GM12801 (cell line): Measurements from ENCODE around the gene CCNI2.

ENCODE experiments used
- CTCF ChIP-seq: IDR thresholded peaks from one replicate; pipeline ENCODE4 v1.5.1; 2011; ENCODE audit warnings: control low read depth; ENCODE audit not compliant: insufficient read length; ENCODE audit errors: extremely low read depth

The CCNI2 gene

DNA sequence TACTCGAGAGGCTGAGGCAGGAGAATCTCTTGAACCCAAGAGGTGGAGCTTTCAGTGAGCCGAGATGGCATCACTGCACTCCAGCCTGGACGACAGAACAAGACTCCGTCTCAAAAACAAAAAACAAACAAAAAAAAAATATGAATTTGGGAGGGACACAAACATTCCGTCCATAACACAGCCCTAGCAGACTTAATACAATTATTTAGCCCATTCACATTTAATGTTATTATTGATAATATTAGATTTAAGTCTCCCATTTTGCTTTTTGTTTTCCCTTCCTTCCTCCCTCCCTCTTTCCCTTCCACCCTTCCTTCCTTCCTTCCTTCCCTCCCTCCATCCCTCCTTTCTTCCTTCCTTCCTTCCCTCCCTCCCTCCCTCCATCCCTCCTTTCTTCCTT, 4.6 kb upstream of the CCNI2 start:
- no peak for TF ChIP-seq CTCF

DNA sequence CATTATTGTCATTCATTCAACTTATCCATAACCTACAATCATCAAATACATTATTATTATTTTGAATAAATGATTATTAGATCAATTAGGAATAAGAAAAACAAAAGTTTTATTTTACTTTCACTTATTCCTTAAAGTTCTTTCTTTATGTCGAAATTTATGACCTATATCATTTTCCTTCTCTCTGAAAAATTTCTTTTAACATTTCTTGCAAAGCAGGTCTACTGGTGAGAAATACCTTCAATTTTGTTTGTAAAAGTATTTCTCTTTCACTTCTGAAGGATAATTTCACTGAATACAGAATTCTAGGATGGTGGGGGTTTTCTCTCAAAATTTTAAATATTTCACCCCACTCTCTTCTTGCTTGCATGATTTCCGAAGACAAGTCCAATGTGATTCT, 2.6 kb upstream of the CCNI2 start:
- no peak for TF ChIP-seq CTCF

DNA sequence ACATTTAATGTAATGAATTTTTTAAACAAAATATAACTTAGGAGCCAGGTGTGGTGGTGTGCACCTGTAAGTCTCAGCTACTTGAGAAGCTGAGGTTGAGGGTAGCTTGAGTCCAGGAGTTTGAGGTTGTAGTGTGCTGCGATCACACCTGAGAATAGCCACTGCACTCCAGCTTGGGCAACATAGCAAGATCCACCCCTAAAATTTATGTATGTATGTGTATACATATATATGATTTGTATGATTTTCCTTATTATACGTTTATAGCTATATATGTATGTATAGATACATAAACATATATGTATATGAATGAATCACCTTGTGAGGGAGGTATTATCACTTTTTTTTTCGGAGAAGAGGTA, 653 bp upstream of the CCNI2 start:
- TF ChIP-seq CTCF: no peak

DNA sequence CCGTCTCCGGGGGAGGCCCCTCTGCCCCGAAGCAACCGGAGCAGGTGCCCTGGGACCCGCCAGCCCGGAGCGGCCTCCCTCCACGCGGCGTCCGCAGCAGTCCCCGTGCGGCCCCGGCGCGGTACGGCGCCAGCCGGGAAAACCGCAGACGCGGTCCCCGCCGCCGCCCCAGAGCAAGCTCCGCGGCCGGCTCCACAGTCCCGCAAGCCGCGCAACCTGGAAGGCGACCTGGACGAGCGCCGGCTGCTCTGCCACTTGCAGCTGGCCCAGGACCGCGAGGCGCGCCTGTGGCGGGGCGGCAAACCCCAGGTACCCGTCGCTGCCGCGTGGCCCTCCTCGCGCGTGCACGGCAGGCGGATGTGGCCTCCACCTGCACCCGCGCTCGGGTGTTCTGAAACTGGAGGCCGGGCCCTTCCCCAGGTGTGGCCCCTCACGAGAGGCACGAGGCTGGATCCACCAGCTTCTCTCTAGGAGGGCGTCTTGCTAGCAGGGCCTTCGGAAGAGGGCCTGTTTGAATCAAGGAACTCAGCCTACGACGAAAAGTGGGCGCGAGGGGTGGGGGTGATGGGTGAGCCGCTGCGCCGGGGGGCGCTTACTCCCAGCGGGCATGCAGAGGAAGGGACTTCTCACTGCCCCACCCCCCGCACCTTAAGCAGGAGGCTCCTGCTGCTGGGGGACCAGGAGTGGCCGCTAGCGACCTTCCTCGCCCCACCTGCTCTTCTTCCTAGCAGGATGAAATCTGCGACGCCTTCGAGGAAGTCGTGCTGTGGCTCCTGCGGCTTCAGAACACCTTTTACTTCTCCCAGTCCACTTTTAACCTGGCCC, 602 bp downstream of the CCNI2 start:
- no peak for TF ChIP-seq CTCF

- no peak for TF ChIP-seq CTCF
Measured at GRCh38 chr5:132748522-132749000, 1.3 kb downstream of the CCNI2 start.

DNA sequence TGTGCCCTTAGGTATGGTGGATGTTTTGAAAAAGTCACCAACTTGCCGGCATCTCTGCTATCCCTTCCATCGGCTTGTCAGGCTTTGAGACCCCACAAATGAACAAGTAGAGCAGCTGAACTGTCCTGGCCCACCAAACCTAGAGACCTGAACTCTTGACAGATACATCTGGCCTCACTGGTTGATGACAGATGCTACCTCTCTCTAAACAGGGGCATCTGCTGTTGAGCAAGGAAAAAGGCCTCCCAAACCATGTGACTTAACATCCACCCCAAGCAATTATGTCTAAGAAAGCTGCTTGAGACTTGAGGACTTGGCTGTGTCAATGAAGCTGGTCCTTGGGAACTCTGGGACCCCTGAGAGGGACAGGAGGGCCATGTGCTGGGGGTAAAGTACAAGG, 2.3 kb downstream of the CCNI2 start:
- no peak for TF ChIP-seq CTCF

GRCh38 chr5:132750471-132751230, 3.4 kb downstream of the CCNI2 start:
- TF ChIP-seq CTCF: no peak
